ENCODE measurements around the gene MSH6. TPM values are rescaled to one million over a fixed set of nuclear protein-coding genes. Genes with fewer than 3 reads are reported as not detected.
A peak's percentile ranks its signal among the peaks of the same experiment; 100 is the strongest.

Gene MSH6
- total and polyA plus RNA-seq, 9 of the 15 experiments (the other 6 are each of a cell fraction or from before 2014, with no cell fraction given), result 15.3 to 147 (median 80.5) TPM

DNA sequence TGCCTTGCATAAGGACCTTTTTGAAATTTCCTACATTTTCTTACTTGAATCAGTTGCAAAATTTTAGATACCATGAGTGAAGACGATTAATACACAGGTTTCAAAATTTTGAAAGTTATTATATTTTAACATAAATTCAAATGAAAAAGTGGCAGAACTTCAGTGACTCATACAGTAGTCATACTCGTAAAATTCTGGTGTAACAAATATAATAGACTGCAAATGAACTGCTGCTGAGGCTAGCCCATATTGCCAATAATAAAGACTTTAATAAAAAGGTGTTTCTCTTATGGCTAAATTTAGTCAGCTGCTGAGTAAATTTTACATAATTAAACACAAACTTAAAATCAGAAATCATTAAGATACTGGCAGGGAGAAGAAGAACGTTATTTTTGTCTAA is 36.9 kb downstream of the MSH6 start:
- intact Hi-C loops (cut with micrococcal nuclease) (no loop called here), in situ Hi-C loops (cut with MboI) (no loop called here)
- Histone ChIP-seq H3K4me3 (no peak overlapping the region), H3K4me2 (ENCODE audit: insufficient read depth, low read length) (no peak overlapping the region), H2AFZ (ENCODE audit: low read depth, low read length) (no peak overlapping the region), H3K9ac (ENCODE audit: insufficient read depth in 1 of 2, low read depth in 2 of 2, low read length in 2 of 2) (no peak overlapping the region), H3K36me3 (ENCODE audit: control insufficient read depth, insufficient read depth, low read length) (peaks cover 91% of the 10 kb centered on the region), H3K79me2 (ENCODE audit: control insufficient read depth, insufficient read depth, low read length) (no peaks in the 10 kb centered on the region), H3K4me1 (replicated peaks in 1 of 2; ENCODE audit: control insufficient read depth in 2 of 2, insufficient read depth in 2 of 2, low read length in 2 of 2) (no peaks in the 10 kb centered on the region), H3K27ac (ENCODE audit: extremely low read depth, low read depth, low read length) (no peak overlapping the region), H4K20me1 (replicated peaks; ENCODE audit: control insufficient read depth, insufficient read depth, low read length) (no peaks in the 10 kb centered on the region), H3K27me3 (ENCODE audit: control insufficient read depth in 2 of 2, insufficient read depth in 2 of 2, low read length in 2 of 2) (no peaks in the 10 kb centered on the region), H3K9me3 (replicated peaks; ENCODE audit: control insufficient read depth, insufficient read depth, low read depth, low read length) (no peaks in the 10 kb centered on the region), H3K9me1 (ENCODE audit: control insufficient read depth, insufficient read depth, low read length) (no peaks in the 10 kb centered on the region)
- DNase-seq (ENCODE audit: extremely low read depth in 1 of 4, low spot score in 3 of 4) (no peak), FAIRE-seq (no peak), ATAC-seq (no peak)
- ChIA-PET POLR2A (no interaction called here), CTCF (ENCODE audit: low intra/inter-chr PET ratio) (no interaction called here)
- 82% methylated on average over 3 of the region's 3 CpGs for WGBS (ENCODE audit: insufficient coverage, low coverage, missing lambda C conversion rate)
- no peak for TF ChIP-seq PTRF (tag; IDR thresholded peaks at IDR 0.05)
- BruUV-seq (replicated peaks), result no TSS peak

DNA sequence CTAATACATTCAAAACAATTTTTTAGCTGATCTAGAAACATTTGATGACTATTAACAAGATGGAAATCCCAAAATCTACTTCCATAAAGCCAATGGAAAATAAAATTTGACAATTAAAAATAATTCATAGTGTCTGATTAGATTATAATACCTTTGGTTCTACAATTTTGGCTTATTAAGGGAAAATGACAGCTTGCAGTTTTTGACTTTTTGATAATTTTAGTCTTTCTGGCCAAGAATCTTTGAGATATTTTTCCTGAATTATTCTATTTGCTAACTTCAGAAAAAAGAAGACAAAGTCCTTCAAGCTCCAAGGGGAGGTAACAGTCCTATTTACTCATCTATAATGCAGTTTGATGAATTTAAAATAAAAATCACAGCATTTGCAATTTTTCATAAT is 39.6 kb downstream of the MSH6 start:
- DNase-seq (ENCODE audit: extremely low read depth in 1 of 4, low spot score in 3 of 4) (no peak), ATAC-seq (no peak), FAIRE-seq (no peak)
- H2AFZ ChIP-seq (ENCODE audit: low read depth, low read length), result no peak overlapping the region
- no peak overlapping the region for H3K27ac ChIP-seq (ENCODE audit: extremely low read depth, low read depth, low read length)
- no peaks in the 10 kb centered on the region for H3K27me3 ChIP-seq (ENCODE audit: control insufficient read depth in 2 of 2, insufficient read depth in 2 of 2, low read length in 2 of 2)
- no peak overlapping the region for H3K9ac ChIP-seq (ENCODE audit: insufficient read depth in 1 of 2, low read depth in 2 of 2, low read length in 2 of 2)
- H4K20me1 ChIP-seq (replicated peaks; ENCODE audit: control insufficient read depth, insufficient read depth, low read length), result no peaks in the 10 kb centered on the region
- POLR2A ChIA-PET, result interaction anchor here (0.5 to 0.6 kb wide), 2 partner anchors 8 to 180 kb away, joined by 3 read pairs; no protein-coding TSS in a partner anchor
- BruUV-seq (replicated peaks), result no TSS peak
- no peak overlapping the region for H3K4me2 ChIP-seq (ENCODE audit: insufficient read depth, low read length)
- no peaks in the 10 kb centered on the region for H3K4me1 ChIP-seq (replicated peaks in 1 of 2; ENCODE audit: control insufficient read depth in 2 of 2, insufficient read depth in 2 of 2, low read length in 2 of 2)
- H3K9me3 ChIP-seq (replicated peaks; ENCODE audit: control insufficient read depth, insufficient read depth, low read depth, low read length), result no peaks in the 10 kb centered on the region
- peaks cover 74% of the 10 kb centered on the region for H3K36me3 ChIP-seq (ENCODE audit: control insufficient read depth, insufficient read depth, low read length)
- no peak overlapping the region for H3K4me3 ChIP-seq
- intact Hi-C loops (cut with micrococcal nuclease), result no loop called here
- in situ Hi-C loops (cut with MboI), result no loop called here
- H3K79me2 ChIP-seq (ENCODE audit: control insufficient read depth, insufficient read depth, low read length), result no peaks in the 10 kb centered on the region
- CTCF ChIA-PET (ENCODE audit: low intra/inter-chr PET ratio), result no interaction called here
- H3K9me1 ChIP-seq (ENCODE audit: control insufficient read depth, insufficient read depth, low read length), result no peaks in the 10 kb centered on the region
- TF ChIP-seq HMG20A (CRISPR knock-in tag; conservative IDR thresholded peaks at IDR 0.05), result no peak
- TF ChIP-seq, protein P1, sequence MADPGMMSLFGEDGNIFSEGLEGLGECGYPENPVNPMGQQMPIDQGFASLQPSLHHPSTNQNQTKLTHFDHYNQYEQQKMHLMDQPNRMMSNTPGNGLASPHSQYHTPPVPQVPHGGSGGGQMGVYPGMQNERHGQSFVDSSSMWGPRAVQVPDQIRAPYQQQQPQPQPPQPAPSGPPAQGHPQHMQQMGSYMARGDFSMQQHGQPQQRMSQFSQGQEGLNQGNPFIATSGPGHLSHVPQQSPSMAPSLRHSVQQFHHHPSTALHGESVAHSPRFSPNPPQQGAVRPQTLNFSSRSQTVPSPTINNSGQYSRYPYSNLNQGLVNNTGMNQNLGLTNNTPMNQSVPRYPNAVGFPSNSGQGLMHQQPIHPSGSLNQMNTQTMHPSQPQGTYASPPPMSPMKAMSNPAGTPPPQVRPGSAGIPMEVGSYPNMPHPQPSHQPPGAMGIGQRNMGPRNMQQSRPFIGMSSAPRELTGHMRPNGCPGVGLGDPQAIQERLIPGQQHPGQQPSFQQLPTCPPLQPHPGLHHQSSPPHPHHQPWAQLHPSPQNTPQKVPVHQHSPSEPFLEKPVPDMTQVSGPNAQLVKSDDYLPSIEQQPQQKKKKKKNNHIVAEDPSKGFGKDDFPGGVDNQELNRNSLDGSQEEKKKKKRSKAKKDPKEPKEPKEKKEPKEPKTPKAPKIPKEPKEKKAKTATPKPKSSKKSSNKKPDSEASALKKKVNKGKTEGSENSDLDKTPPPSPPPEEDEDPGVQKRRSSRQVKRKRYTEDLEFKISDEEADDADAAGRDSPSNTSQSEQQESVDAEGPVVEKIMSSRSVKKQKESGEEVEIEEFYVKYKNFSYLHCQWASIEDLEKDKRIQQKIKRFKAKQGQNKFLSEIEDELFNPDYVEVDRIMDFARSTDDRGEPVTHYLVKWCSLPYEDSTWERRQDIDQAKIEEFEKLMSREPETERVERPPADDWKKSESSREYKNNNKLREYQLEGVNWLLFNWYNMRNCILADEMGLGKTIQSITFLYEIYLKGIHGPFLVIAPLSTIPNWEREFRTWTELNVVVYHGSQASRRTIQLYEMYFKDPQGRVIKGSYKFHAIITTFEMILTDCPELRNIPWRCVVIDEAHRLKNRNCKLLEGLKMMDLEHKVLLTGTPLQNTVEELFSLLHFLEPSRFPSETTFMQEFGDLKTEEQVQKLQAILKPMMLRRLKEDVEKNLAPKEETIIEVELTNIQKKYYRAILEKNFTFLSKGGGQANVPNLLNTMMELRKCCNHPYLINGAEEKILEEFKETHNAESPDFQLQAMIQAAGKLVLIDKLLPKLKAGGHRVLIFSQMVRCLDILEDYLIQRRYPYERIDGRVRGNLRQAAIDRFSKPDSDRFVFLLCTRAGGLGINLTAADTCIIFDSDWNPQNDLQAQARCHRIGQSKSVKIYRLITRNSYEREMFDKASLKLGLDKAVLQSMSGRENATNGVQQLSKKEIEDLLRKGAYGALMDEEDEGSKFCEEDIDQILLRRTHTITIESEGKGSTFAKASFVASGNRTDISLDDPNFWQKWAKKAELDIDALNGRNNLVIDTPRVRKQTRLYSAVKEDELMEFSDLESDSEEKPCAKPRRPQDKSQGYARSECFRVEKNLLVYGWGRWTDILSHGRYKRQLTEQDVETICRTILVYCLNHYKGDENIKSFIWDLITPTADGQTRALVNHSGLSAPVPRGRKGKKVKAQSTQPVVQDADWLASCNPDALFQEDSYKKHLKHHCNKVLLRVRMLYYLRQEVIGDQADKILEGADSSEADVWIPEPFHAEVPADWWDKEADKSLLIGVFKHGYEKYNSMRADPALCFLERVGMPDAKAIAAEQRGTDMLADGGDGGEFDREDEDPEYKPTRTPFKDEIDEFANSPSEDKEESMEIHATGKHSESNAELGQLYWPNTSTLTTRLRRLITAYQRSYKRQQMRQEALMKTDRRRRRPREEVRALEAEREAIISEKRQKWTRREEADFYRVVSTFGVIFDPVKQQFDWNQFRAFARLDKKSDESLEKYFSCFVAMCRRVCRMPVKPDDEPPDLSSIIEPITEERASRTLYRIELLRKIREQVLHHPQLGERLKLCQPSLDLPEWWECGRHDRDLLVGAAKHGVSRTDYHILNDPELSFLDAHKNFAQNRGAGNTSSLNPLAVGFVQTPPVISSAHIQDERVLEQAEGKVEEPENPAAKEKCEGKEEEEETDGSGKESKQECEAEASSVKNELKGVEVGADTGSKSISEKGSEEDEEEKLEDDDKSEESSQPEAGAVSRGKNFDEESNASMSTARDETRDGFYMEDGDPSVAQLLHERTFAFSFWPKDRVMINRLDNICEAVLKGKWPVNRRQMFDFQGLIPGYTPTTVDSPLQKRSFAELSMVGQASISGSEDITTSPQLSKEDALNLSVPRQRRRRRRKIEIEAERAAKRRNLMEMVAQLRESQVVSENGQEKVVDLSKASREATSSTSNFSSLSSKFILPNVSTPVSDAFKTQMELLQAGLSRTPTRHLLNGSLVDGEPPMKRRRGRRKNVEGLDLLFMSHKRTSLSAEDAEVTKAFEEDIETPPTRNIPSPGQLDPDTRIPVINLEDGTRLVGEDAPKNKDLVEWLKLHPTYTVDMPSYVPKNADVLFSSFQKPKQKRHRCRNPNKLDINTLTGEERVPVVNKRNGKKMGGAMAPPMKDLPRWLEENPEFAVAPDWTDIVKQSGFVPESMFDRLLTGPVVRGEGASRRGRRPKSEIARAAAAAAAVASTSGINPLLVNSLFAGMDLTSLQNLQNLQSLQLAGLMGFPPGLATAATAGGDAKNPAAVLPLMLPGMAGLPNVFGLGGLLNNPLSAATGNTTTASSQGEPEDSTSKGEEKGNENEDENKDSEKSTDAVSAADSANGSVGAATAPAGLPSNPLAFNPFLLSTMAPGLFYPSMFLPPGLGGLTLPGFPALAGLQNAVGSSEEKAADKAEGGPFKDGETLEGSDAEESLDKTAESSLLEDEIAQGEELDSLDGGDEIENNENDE (IDR thresholded peaks at IDR 0.05; ENCODE audit: low read depth, low read length), result no peak
- TF ChIP-seq CBX2 (IDR thresholded peaks at IDR 0.05; ENCODE audit: insufficient read depth, low read length, poor library complexity, severe bottlenecking), result no peak
- peak; percentile 46 for TF ChIP-seq MAFG (tag; conservative IDR thresholded peaks at IDR 0.05)
- peak; percentile 31; the same call in 1 of the 2 replicates for TF ChIP-seq MAFK (IDR thresholded peaks at IDR 0.05; ENCODE audit: low read length)
